NCI-H82 (cell line): ENCODE measurements around the gene SDR39U1.

Experiments used
- DNase-seq: peaks from one replicate; lab custom pipeline; 2025; lab: John Stamatoyannopoulos, UW

Gene SDR39U1

GRCh38 chr14:24390701-24391468 lies 51.7 kb downstream of the SDR39U1 start:
- DNase-seq: no peak
